Omental fat pad (tissue), 4 donors: ENCODE measurements around the gene TTC31. TPM values are rescaled to one million over a fixed set of nuclear protein-coding genes. Genes with fewer than 3 reads are reported as not detected.

Experiments
- ATAC-seq: fragments of 150-250 bp; one replicate; pipeline ENCODE4 v1.9.1; 2016; ENCODE audit warnings: mild to moderate bottlenecking, moderate library complexity; ENCODE audit not compliant: low FRiP score
- DNase-seq: peaks from one replicate; pipeline ENCODE4 v3.0.0-alpha.2; 2019; ENCODE audit warnings: low spot score
- CTCF ChIP-seq, 3 donors: fragments of 450-650 bp; IDR thresholded peaks; one replicate each; pipeline ENCODE4 v1.5.1; 2016 to 2017; ENCODE audit warnings: antibody characterized with exemption in 3 of 3, mild to moderate bottlenecking in 3 of 3, moderate library complexity in 2 of 3
- total RNA-seq, 4 donors: library from RNA; depleted of rRNA; stranded (reverse); fragments of >200 nt; gene quantifications; one replicate each; pipeline ENCODE4 v1.1.0, GENCODE V29; 2016

TTC31 gene
- total RNA-seq, 4 donors from 2014 or later, result 16.8 to 25.7 (median 22.1) TPM

GRCh38 chr2:74499940-74500577, 17.2 kb downstream of the TTC31 start:
- no peak for TF ChIP-seq CTCF (IDR thresholded peaks at IDR 0.05)
- no peak for ATAC-seq
- no peak for DNase-seq

- ATAC-seq (no peak), DNase-seq (no peak)
- no peak for TF ChIP-seq CTCF (IDR thresholded peaks at IDR 0.05)
These were observed 17.7 kb downstream of the TTC31 start for GRCh38 chr2:74500578-74500946.

DNA sequence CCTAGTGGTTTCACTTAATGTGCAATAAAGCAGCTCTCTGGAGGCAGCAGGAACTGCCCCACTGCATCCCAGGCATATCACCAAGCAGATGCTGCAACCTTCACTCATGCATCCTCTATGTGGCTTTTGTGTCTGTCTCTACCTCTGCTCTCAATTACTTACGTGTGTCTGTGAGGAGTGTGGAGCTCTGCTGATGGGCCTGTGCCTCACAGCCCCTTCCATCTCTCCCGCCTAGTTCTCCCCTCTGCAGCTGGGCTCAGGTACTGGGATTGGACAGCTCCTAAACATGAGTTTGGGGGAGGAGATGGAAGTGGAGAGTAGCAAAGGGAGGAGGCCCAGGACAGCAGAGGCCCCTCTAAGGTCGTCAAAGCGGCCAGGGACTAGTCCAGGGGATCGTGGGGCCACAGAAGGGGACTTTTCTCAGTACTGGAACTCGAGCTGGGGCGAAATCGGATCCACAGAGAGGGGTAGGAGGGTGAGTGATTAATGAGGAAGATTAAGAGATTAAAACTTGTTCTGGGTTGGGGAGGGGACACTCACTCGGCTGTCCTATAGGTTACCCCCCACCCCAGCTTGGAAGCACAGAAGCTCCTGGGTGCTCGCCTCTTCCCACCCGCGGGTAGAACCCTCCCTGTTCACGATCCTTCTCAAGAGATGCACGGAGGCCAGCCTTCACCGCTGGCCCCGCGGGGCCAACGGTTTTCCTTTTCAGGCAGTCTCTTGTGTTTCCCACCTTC, 18.6 kb downstream of the TTC31 start:
- TF ChIP-seq CTCF (IDR thresholded peaks at IDR 0.05), result no peak
- DNase-seq (no peak), ATAC-seq (no peak)

- ATAC-seq (no peak), DNase-seq (no peak)
- TF ChIP-seq CTCF (IDR thresholded peaks at IDR 0.05), result no peak
These were observed 19.4 kb downstream of the TTC31 start for GRCh38 chr2:74502147-74502719.

GRCh38 chr2:74502720-74503505, 20.0 kb downstream of the TTC31 start:
- ATAC-seq (peak; percentile 73), DNase-seq (peak; percentile 68)
- no peak for TF ChIP-seq CTCF (IDR thresholded peaks at IDR 0.05)

DNA sequence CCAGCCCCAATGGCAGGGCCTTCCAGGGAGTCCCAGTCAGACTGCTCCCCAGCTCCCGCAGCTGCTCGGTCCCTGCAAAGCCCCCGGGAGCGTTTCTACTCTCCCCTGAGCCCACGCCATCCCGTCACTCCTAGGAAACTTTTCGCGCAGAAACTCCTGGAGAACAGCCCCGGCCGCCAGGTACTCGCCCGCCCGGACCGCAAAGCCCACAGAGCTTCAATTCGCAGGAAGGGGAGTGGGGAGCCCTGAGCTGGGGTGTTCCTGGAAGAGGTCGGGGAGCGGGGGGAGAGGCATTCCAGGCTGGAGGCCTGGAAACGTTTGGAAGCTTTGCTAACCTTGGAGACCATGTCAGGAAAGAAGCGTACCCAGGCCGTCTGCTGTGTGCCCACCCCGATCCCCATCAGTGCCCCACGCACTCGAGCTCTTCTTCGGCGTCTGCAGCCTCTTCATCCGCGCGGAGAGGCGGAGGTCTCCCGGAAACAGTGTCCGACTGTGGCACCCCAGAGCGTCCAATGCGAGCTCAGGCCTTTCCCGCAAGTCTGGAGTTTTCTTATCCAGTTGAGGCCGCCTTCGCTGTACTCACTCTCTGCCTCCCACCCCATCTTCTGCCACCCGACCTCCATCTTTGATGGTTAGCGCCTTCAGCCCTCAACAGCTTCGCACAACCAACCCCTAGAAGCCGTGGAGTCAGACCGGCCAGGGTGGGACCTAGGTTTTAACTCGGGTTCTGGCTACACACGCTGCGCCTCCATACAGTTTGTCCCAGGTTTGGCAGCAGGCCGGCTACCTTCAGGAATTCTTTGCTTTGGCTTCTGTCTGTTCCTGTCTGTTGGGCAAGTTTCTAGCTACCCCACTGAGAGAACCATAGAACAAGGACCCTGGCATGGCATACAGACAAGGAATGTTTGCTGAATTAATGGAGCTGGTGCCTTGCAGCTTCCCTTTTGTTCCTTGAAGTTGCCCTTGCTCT, 20.9 kb downstream of the TTC31 start:
- no peak for ATAC-seq
- DNase-seq, result no peak
- no peak for TF ChIP-seq CTCF (IDR thresholded peaks at IDR 0.05)
